SK-N-SH treated with all-trans-retinoic acid at 6 μM for 48 hours (cell line): ENCODE data around the gene ALOX5.

Experiments used
- GLIS3 ChIP-seq: fragments of 250-450 bp; sonication (Bioruptor Pico); IDR thresholded peaks from 2 replicates; pipeline ENCODE4 v1.5.0; 2020; ENCODE audit warnings: mild to moderate bottlenecking, moderate library complexity
- PPARA ChIP-seq: fragments of 250-450 bp; sonication (Bioruptor Pico); IDR thresholded peaks from 2 replicates; pipeline ENCODE4 v1.5.0; 2020; ENCODE audit warnings: mild to moderate bottlenecking, borderline replicate concordance
- TF ChIP-seq, protein P1 (sequence below): fragments of 250-450 bp; sonication (Bioruptor Pico); IDR thresholded peaks from 2 replicates; pipeline ENCODE4 v1.5.1; 2020; ENCODE audit warnings: low read depth, mild to moderate bottlenecking, moderate library complexity

- TF ChIP-seq PPARA (CRISPR knock-in tag) (no peak), GLIS3 (CRISPR knock-in tag) (no peak)
- TF ChIP-seq, protein P1, sequence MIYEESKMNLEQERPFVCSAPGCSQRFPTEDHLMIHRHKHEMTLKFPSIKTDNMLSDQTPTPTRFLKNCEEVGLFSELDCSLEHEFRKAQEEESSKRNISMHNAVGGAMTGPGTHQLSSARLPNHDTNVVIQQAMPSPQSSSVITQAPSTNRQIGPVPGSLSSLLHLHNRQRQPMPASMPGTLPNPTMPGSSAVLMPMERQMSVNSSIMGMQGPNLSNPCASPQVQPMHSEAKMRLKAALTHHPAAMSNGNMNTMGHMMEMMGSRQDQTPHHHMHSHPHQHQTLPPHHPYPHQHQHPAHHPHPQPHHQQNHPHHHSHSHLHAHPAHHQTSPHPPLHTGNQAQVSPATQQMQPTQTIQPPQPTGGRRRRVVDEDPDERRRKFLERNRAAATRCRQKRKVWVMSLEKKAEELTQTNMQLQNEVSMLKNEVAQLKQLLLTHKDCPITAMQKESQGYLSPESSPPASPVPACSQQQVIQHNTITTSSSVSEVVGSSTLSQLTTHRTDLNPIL (CRISPR knock-in tag) = no peak
Observed at GRCh38 chr10:45373003-45373575, 927 bp upstream of the ALOX5 start.
